ENCODE measurements around the gene DPY30. TPM values are rescaled to one million over a fixed set of nuclear protein-coding genes. Genes with fewer than 3 reads are reported as not detected.

The DPY30 gene
- total RNA-seq, 2 experiments from 2014 or later, result 12.4 to 13.1 TPM

- Mint-ChIP-seq H3K36me3 (ENCODE audit: low read depth) (peaks cover 4% of the 10 kb centered on the region), H3K27me3 (no peaks in the 10 kb centered on the region), H3K4me1 (ENCODE audit: low read depth) (peaks cover 54% of the 10 kb centered on the region), H3K4me3 (no peak overlapping the region), H3K9me3 (no peaks in the 10 kb centered on the region), H3K27ac (no peak overlapping the region)
- ChIA-PET CTCF (interaction anchor here (0.6 to 0.9 kb wide), 2 partner anchors 76 to 115 kb away, joined by 3 read pairs; no protein-coding TSS in a partner anchor), POLR2A (no interaction called here)
- peaks cover 5% of the 10 kb centered on the region for H3K36me3 ChIP-seq (ENCODE audit: insufficient read depth, low read length)
- ATAC-seq (ENCODE audit: poor library complexity), result no peak
- intact Hi-C loops (cut with DNase I, micrococcal nuclease), result no loop called here
- no peak for DNase-seq
- no peak overlapping the region for H3K4me3 ChIP-seq (ENCODE audit: low read length)
- H3K27me3 ChIP-seq (ENCODE audit: control insufficient read depth in 1 of 2, insufficient read depth in 2 of 2, low read length in 2 of 2), result no peaks in the 10 kb centered on the region
- no peak overlapping the region for H3K27ac ChIP-seq (ENCODE audit: low read depth in 1 of 2, low read length in 2 of 2)
- peaks cover 11% of the 10 kb centered on the region for H3K4me1 ChIP-seq (ENCODE audit: insufficient read depth, low read length)
- TF ChIP-seq, protein P1, sequence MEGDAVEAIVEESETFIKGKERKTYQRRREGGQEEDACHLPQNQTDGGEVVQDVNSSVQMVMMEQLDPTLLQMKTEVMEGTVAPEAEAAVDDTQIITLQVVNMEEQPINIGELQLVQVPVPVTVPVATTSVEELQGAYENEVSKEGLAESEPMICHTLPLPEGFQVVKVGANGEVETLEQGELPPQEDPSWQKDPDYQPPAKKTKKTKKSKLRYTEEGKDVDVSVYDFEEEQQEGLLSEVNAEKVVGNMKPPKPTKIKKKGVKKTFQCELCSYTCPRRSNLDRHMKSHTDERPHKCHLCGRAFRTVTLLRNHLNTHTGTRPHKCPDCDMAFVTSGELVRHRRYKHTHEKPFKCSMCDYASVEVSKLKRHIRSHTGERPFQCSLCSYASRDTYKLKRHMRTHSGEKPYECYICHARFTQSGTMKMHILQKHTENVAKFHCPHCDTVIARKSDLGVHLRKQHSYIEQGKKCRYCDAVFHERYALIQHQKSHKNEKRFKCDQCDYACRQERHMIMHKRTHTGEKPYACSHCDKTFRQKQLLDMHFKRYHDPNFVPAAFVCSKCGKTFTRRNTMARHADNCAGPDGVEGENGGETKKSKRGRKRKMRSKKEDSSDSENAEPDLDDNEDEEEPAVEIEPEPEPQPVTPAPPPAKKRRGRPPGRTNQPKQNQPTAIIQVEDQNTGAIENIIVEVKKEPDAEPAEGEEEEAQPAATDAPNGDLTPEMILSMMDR (IDR thresholded peaks at IDR 0.05), result no peak
- no peaks in the 10 kb centered on the region for H3K9me3 ChIP-seq (ENCODE audit: control insufficient read depth in 1 of 2, insufficient read depth in 1 of 2, low read length in 2 of 2)
Observed at GRCh38 chr2:31978436-31978835, 61.2 kb downstream of the DPY30 start.

Other genes starting within 250 kb of the DPY30 start
- 10 to 100 TPM; 39.6 to 39.8 TPM for gene MEMO1, start 28.8 kb downstream of the DPY30 start, total RNA-seq
- 1 to 10 TPM; 7.0 to 7.4 TPM for gene SPAST, start 23.8 kb upstream of the DPY30 start, total RNA-seq
- gene SLC30A6, start 126.1 kb upstream of the DPY30 start, total RNA-seq, result 1 to 10 TPM; 4.7 to 5.2 TPM
- under 1 TPM in 1 of 2 experiments, not detected in 1; 0.11 TPM for gene NLRC4, start 225.1 kb upstream of the DPY30 start, total RNA-seq
- 1 to 10 TPM; 7.7 to 9.7 TPM for gene YIPF4, start 238.1 kb upstream of the DPY30 start, total RNA-seq

Data from CD4-positive, alpha-beta T cell (primary cell).